Right lobe of liver (tissue), 4 donors: ENCODE measurements around the gene KRTAP8-1.

Source experiments
- CTCF ChIP-seq, 4 donors: fragments of 200-600 bp in 3 of 4; fragments of 450-650 bp in 1 of 4; IDR thresholded peaks; one replicate each; pipeline versions ENCODE4 v1.5.1 to v1.8.0; 2016 to 2022; ENCODE audit warnings: antibody characterized with exemption in 4 of 4, mild to moderate bottlenecking in 2 of 4
- POLR2A ChIP-seq: fragments of 450-650 bp; IDR thresholded peaks from one replicate; pipeline ENCODE4 v1.6.1; 2017; ENCODE audit warnings: antibody characterized with exemption, mild to moderate bottlenecking
- donor health status: DM: no; HTN: no; CAD: no.
- donor health status: DM: no; HTN: no; CAD: no.
- donor health status: DM: no; HTN: yes; CAD: no.

DNA sequence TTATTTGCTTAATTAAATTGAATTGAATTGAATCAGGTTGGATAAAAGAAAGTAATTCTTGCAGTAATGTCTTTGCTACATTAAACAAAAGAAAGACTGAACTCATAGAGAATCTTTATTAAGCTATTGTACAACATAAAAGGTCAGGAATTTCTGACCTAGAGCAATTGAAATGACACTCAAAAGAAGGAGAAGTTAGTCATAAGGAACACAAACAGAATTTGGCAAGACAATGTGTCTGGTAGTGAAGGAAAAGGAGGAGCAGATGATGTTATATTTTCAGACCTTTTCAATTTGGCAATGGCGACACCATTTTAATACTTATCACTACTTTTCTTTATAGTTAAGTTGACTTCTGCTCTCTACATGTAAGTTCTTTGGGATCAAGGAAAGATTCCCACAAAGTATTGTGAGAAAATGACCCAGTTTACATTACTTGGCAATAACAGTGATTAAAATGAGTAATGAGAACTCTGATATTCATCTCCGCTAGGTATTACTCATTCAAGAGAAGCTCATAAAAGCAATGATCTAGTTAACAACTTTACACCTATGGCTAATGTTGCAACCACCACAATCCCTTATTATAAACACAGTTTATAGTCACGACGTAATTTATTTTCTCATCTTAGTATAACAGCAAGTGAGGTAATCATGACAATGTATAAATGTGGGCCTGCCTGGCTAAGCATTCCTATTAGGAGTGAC, 43.2 kb downstream of the KRTAP8-1 start:
- TF ChIP-seq CTCF (IDR thresholded peaks at IDR 0.05): no peak
- TF ChIP-seq POLR2A: no peak
